GM13976 (cell line): Measurements from ENCODE around the gene NUP93.

ENCODE experiments used
- DNase-seq: peaks from one replicate; pipeline ENCODE4 v3.0.0; 2012; ENCODE audit warnings: low spot score
- in situ Hi-C: fragments of 300-500 bp; cut with MboI; formaldehyde crosslinking; loops from one replicate; pipeline ENCODE4 v1.12.0; 2022; ENCODE audit warnings: low sequenced_read_pairs, mixed read lengths, inconsistent platforms; ENCODE audit not compliant: unreplicated experiment
- TF ChIP-seq, protein P1 (sequence below): IDR thresholded peaks from 2 replicates; pipeline ENCODE4 v1.5.1; 2012; ENCODE audit warnings: borderline replicate concordance, mild to moderate bottlenecking; ENCODE audit not compliant: insufficient read depth; ENCODE audit errors: extremely low read depth, missing control alignments, control extremely low read depth

Gene NUP93

GRCh38 chr16:56722200-56722842, 7.6 kb upstream of the NUP93 start:
- no peak for DNase-seq
- in situ Hi-C loops = no loop called here
- TF ChIP-seq, protein P1, sequence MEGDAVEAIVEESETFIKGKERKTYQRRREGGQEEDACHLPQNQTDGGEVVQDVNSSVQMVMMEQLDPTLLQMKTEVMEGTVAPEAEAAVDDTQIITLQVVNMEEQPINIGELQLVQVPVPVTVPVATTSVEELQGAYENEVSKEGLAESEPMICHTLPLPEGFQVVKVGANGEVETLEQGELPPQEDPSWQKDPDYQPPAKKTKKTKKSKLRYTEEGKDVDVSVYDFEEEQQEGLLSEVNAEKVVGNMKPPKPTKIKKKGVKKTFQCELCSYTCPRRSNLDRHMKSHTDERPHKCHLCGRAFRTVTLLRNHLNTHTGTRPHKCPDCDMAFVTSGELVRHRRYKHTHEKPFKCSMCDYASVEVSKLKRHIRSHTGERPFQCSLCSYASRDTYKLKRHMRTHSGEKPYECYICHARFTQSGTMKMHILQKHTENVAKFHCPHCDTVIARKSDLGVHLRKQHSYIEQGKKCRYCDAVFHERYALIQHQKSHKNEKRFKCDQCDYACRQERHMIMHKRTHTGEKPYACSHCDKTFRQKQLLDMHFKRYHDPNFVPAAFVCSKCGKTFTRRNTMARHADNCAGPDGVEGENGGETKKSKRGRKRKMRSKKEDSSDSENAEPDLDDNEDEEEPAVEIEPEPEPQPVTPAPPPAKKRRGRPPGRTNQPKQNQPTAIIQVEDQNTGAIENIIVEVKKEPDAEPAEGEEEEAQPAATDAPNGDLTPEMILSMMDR = no peak

DNA sequence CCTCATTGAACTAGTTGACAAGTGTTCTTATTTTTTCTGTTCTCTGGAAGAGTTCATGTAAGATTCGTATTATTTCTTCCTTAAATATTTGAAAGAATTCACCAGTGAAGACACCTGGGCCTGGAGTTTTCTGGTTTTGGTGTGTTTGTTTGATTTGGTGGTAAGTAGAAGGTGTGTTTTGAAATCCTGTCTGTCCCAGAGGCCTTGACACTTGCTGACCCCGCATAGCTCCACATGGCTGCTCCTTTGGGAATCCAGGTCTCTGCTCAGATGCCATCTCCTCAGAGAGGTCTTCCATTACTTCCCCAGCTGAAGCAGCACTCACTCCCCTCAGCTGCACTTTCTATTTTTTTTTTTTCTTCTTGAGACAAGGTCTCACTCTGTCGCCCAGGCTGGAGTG, 5.7 kb upstream of the NUP93 start:
- TF ChIP-seq, protein P1 = no peak
- in situ Hi-C loops = no loop called here
- DNase-seq = no peak

DNA sequence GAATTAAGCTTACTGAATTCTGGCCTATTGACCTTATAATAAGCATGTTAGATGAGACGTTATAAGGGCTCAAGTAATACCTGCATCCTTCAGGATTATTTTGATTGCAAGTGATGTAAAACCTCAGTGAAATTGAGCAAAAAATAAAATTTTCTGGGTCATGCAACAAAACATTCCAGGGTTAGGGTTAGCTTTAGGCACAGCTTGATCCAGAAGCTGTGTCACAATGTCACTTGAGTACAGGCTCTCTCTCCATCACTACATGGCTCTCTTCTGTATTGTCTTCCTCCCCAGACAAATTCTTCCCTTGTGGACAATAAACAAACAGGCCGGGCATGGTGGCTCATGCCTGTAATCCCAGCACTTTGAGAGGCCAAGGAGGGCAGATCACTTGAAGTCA, 3.6 kb upstream of the NUP93 start:
- in situ Hi-C loops = no loop called here
- no peak for DNase-seq
- TF ChIP-seq, protein P1 = no peak

GRCh38 chr16:56726926-56727325, 3.0 kb upstream of the NUP93 start:
- in situ Hi-C loops = no loop called here
- TF ChIP-seq, protein P1 = no peak
- no peak for DNase-seq

GRCh38 chr16:56728027-56728426, 1.9 kb upstream of the NUP93 start:
- no peak for DNase-seq
- in situ Hi-C loops = no loop called here
- TF ChIP-seq, protein P1 = no peak

DNA sequence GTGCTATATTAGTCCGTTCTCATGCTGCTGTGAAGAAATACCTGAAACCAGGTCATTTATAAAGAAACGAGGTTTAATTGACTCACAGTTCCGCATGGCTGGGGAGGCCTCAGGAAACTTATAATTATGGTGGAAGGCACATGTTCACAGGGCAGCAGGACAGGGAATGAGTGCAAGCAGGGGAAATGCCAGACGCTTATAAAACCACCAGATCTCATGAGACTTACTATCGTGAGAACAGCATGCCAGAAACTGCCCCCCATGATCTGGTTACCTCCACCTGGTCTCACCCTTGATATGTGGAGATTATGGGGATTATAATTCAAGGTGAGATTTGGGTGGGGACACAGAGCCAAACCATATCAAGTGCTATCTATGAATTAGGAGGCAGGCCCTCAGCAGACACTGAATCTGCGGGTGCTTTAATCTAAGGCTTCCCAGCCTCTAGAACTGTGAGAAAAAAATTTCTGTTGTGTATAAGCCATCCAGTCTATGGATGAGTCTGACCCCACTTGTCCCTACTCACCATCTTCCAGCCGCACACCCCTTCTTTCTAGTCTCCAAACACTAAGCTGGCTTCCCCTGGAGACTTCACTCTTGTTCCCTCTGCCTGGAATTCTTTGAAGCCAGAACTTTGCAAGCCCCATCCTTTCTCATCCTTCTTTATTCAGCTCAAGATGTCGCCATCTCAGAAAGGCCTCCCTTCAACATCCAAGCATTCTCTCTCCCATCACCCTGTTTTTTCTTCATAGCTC, 772 bp upstream of the NUP93 start:
- in situ Hi-C loops = no loop called here
- no peak for DNase-seq
- TF ChIP-seq, protein P1 = no peak
